NT2/D1 (cell line): ENCODE data around the gene PYGO2.
A peak's percentile ranks its signal among the peaks of the same experiment; 100 is the strongest.

Experiments used
- DNase-seq: peaks from one replicate; pipeline ENCODE4 v3.0.0-alpha.2; 2011; ENCODE audit warnings: low read depth, low spot score
- H3K27me3 ChIP-seq: 2 replicates; pipeline ENCODE4 v1.6.0; 2011; ENCODE audit warnings: mild to moderate bottlenecking; ENCODE audit not compliant: insufficient read length, insufficient read depth
- H3K36me3 ChIP-seq: 2 replicates; pipeline ENCODE4 v1.6.1; 2011; ENCODE audit warnings: mild to moderate bottlenecking, low read length, mixed read lengths; ENCODE audit not compliant: insufficient read depth, insufficient read length
- H3K4me1 ChIP-seq: 2 replicates; pipeline ENCODE4 v1.5.1; 2011; ENCODE audit not compliant: insufficient read depth, insufficient read length
- H3K4me3 ChIP-seq: 2 replicates; pipeline ENCODE4 v1.5.1; 2011; ENCODE audit warnings: low read depth; ENCODE audit not compliant: insufficient read length
- H3K9ac ChIP-seq: 2 replicates; pipeline ENCODE4 v1.6.0; 2011; ENCODE audit warnings: low read depth; ENCODE audit not compliant: insufficient read length
- H3K9me3 ChIP-seq: 2 replicates; pipeline ENCODE4 v1.5.1; 2011; ENCODE audit warnings: mild to moderate bottlenecking, low read length; ENCODE audit not compliant: insufficient read depth
- SUZ12 ChIP-seq: IDR thresholded peaks from 2 replicates; pipeline ENCODE4 v1.6.1; 2011; ENCODE audit not compliant: insufficient read length, insufficient read depth; ENCODE audit errors: extremely low read depth
- YY1 ChIP-seq: IDR thresholded peaks from 2 replicates; pipeline ENCODE4 v1.6.1; 2011; ENCODE audit not compliant: insufficient read length, insufficient read depth
- ZNF274 ChIP-seq: IDR thresholded peaks from 2 replicates; pipeline ENCODE4 v1.6.1; 2011; ENCODE audit warnings: mild to moderate bottlenecking, low read depth, low read length

Gene PYGO2

GRCh38 chr1:154961207-154962155 is at the start of gene PYGO2:
PYGO2 (minus strand) TSS chr1:154961782; CDS start chr1:154961576, 206 bp downstream.
- TF ChIP-seq ZNF274 (no peak), YY1 (no peak), SUZ12 (no peak)
- no peak for DNase-seq
- Histone ChIP-seq H3K36me3 (peaks cover 73% of the 10 kb centered on the region), H3K4me3 (peak within 1 kb of the TSS; percentile 84), H3K4me1 (peaks cover 6% of the 10 kb centered on the region), H3K9me3 (no peaks in the 10 kb centered on the region; the same call in 1 of the 2 replicates), H3K9ac (peak within 1 kb of the TSS; percentile 98), H3K27me3 (no peaks in the 10 kb centered on the region)

- peaks cover 35% of the 10 kb centered on the region for H3K4me1 ChIP-seq
- no peaks in the 10 kb centered on the region for H3K27me3 ChIP-seq
- TF ChIP-seq YY1 (no peak), SUZ12 (no peak), ZNF274 (no peak)
- peaks cover 14% of the 10 kb centered on the region for H3K36me3 ChIP-seq
- H3K9ac ChIP-seq, result no peak overlapping the region
- H3K9me3 ChIP-seq, result peaks cover 12% of the 10 kb centered on the region; the same call in 1 of the 2 replicates
- H3K4me3 ChIP-seq, result no peak overlapping the region
- no peak for DNase-seq
These were observed 49.4 kb upstream of the PYGO2 start for GRCh38 chr1:155011004-155011416.

- Histone ChIP-seq H3K9me3 (peaks cover 5% of the 10 kb centered on the region; the same call in 1 of the 2 replicates), H3K27me3 (no peaks in the 10 kb centered on the region), H3K36me3 (peaks cover 8% of the 10 kb centered on the region), H3K4me3 (no peak overlapping the region), H3K4me1 (peaks cover 35% of the 10 kb centered on the region), H3K9ac (no peak overlapping the region)
- TF ChIP-seq ZNF274, result no peak
- no peak for TF ChIP-seq YY1
- TF ChIP-seq SUZ12, result no peak
- no peak for DNase-seq
These were observed 48.8 kb upstream of the PYGO2 start for GRCh38 chr1:155010211-155010918.

GRCh38 chr1:155009742-155010141 is 48.2 kb upstream of the PYGO2 start:
- no peak for TF ChIP-seq ZNF274
- no peak for TF ChIP-seq YY1
- no peak for TF ChIP-seq SUZ12
- DNase-seq, result no peak
- H3K4me3 ChIP-seq, result no peak overlapping the region
- H3K27me3 ChIP-seq, result no peaks in the 10 kb centered on the region
- peaks cover 3% of the 10 kb centered on the region for H3K36me3 ChIP-seq
- peaks cover 37% of the 10 kb centered on the region for H3K4me1 ChIP-seq
- no peak overlapping the region for H3K9ac ChIP-seq
- H3K9me3 ChIP-seq, result no peaks in the 10 kb centered on the region

GRCh38 chr1:155009221-155009711 is 47.7 kb upstream of the PYGO2 start:
- no peaks in the 10 kb centered on the region for H3K36me3 ChIP-seq
- no peaks in the 10 kb centered on the region for H3K27me3 ChIP-seq
- H3K4me3 ChIP-seq, result no peak overlapping the region
- peak overlapping the region; percentile 46 for H3K9ac ChIP-seq
- TF ChIP-seq ZNF274, result no peak
- TF ChIP-seq SUZ12, result no peak
- TF ChIP-seq YY1, result no peak
- H3K4me1 ChIP-seq, result peaks cover 42% of the 10 kb centered on the region
- no peak for DNase-seq
- H3K9me3 ChIP-seq, result no peaks in the 10 kb centered on the region

GRCh38 chr1:155008015-155008941 is 46.7 kb upstream of the PYGO2 start:
- peaks cover 43% of the 10 kb centered on the region for H3K4me1 ChIP-seq

More at GRCh38 chr1:155008015-155008941, 46.7 kb upstream of the PYGO2 start:
- no peak overlapping the region for H3K4me3 ChIP-seq
- DNase-seq, result no peak
- no peaks in the 10 kb centered on the region for H3K27me3 ChIP-seq
- no peaks in the 10 kb centered on the region for H3K36me3 ChIP-seq
- TF ChIP-seq YY1 (no peak), ZNF274 (no peak), SUZ12 (no peak)
- H3K9me3 ChIP-seq, result no peaks in the 10 kb centered on the region
- H3K9ac ChIP-seq, result peak overlapping the region; percentile 46
